GM12878 (cell line): ENCODE data around the gene KRT78. TPM values are rescaled to one million over a fixed set of nuclear protein-coding genes. Genes with fewer than 3 reads are reported as not detected.

Experiments
- ATAC-seq: fragments of 200-7000 bp; cut with Tn5 transposase; 3 replicates; pipeline ENCODE4 v1.9.1; 2020; ENCODE audit warnings: mild to moderate bottlenecking, moderate library complexity
- BruUV-seq: library from RNA; stranded (reverse); fragments of 400-500 nt; replicated peaks from 2 replicates; lab custom pipeline; 2021; lab: Mats Ljungman, UMichigan
- CTCF ChIA-PET: fragments of 300-600 bp; sonication (Branson Sonifier 250); formaldehyde crosslinking; extraction: SDS; loops from one replicate; lab custom pipeline; 2021; ENCODE audit warnings: inconsistent platforms; lab: Yijun Ruan, JAX
- POLR2A ChIA-PET: fragments of 350-600 bp; formaldehyde crosslinking; extraction: SDS; loops from one replicate; lab custom pipeline; 2021; ENCODE audit warnings: inconsistent platforms; lab: Charles Lee
- RAD21 ChIA-PET: fragments of 300-600 bp; sonication (Branson Sonifier 250); formaldehyde crosslinking; loops from one replicate; lab custom pipeline; 2023; ENCODE audit warnings: antibody characterized with exemption; ENCODE audit not compliant: unreplicated experiment; lab: Charles Lee
- SMC1A ChIA-PET: fragments of 300-600 bp; sonication (Branson Sonifier 250); formaldehyde crosslinking; loops from one replicate; lab custom pipeline; 2023; ENCODE audit not compliant: unreplicated experiment, uncharacterized antibody; lab: Charles Lee
- DNase-seq: peaks from one replicate; pipeline ENCODE4 v3.0.0-alpha.2; 2011; ENCODE audit warnings: low read depth, low spot score
- FAIRE-seq: peaks from 3 replicates; lab custom pipeline; 2011; peaks lifted over from hg19 to GRCh38; lab: Jason Lieb, UNC
- H2AFZ ChIP-seq: 2 replicates; pipeline ENCODE4 v1.6.0; 2011; ENCODE audit warnings: low read depth, low read length, control low read depth; ENCODE audit not compliant: control insufficient read depth
- H3K27ac ChIP-seq: 2 replicates; pipeline ENCODE4 v1.5.1; 2011; ENCODE audit warnings: control low read depth; ENCODE audit not compliant: control insufficient read depth, insufficient read depth
- H3K27me3 ChIP-seq, 2 experiments: replicated peaks in 1 of 2; 2 replicates each; pipeline versions ENCODE4 v1.6.0 to v1.6.1; 2011; ENCODE audit warnings: low read length in 1 of 2; ENCODE audit not compliant: control insufficient read depth in 2 of 2, insufficient read depth in 2 of 2
- H3K36me3 ChIP-seq, 2 experiments: 2 replicates each; pipeline ENCODE4 v1.5.1; 2011; ENCODE audit warnings: low read length in 1 of 2; ENCODE audit not compliant: control insufficient read depth in 2 of 2, insufficient read depth in 2 of 2
- H3K4me1 ChIP-seq: 2 replicates; pipeline ENCODE4 v1.6.1; 2011; ENCODE audit warnings: mild to moderate bottlenecking, low read length, moderate library complexity, mixed read lengths; ENCODE audit not compliant: control insufficient read depth, insufficient read depth
- H3K4me2 ChIP-seq: 2 replicates; pipeline ENCODE4 v1.6.0; 2011; ENCODE audit warnings: control low read depth; ENCODE audit not compliant: control insufficient read depth, insufficient read depth
- H3K4me3 ChIP-seq: fragments of 200-600 bp; sonication (generic); 2 replicates; pipeline ENCODE4 v1.5.1; 2016
- H3K79me2 ChIP-seq: 2 replicates; pipeline ENCODE4 v1.6.0; 2011; ENCODE audit warnings: low read length; ENCODE audit not compliant: control insufficient read depth, insufficient read depth
- H3K9ac ChIP-seq: 2 replicates; pipeline ENCODE4 v1.8.0; 2011; ENCODE audit warnings: low read length, control low read depth, mixed read lengths; ENCODE audit not compliant: control insufficient read depth, insufficient read depth
- H3K9me3 ChIP-seq: replicated peaks from 3 replicates; pipeline ENCODE4 v1.5.1; 2011; ENCODE audit warnings: mild to moderate bottlenecking, low read length; ENCODE audit not compliant: control insufficient read depth, insufficient read depth
- H4K20me1 ChIP-seq: 2 replicates; pipeline ENCODE4 v1.6.0; 2011; ENCODE audit not compliant: control insufficient read depth, insufficient read depth
- CBX5 ChIP-seq: sonication (generic); IDR thresholded peaks from 2 replicates; pipeline ENCODE4 v1.6.1; 2016; ENCODE audit warnings: low read depth, moderate library complexity, mild to moderate bottlenecking, inconsistent platforms
- ETV6 ChIP-seq, 2 experiments: fragments of 450-650 bp in 1 of 2; IDR thresholded peaks in 1 of 2; conservative IDR thresholded peaks in 1 of 2; 2 replicates each; pipeline ENCODE4 v1.6.1; 2014; ENCODE audit warnings: antibody characterized with exemption in 1 of 2, borderline replicate concordance in 1 of 2, low read depth in 1 of 2, mild to moderate bottlenecking in 1 of 2, moderate library complexity in 1 of 2
- GABPA ChIP-seq: IDR thresholded peaks from 2 replicates; pipeline ENCODE4 v1.6.1; 2014; ENCODE audit warnings: antibody characterized with exemption, low read depth, mild to moderate bottlenecking, inconsistent platforms
- GATAD2B ChIP-seq: fragments of 450-650 bp; conservative IDR thresholded peaks from 2 replicates; pipeline ENCODE4 v1.6.1; 2017; ENCODE audit warnings: low read depth, mild to moderate bottlenecking, moderate library complexity
- LARP7 ChIP-seq: fragments of 450-650 bp; IDR thresholded peaks from 2 replicates; pipeline ENCODE4 v1.6.1; 2017; ENCODE audit warnings: mild to moderate bottlenecking
- MEF2A ChIP-seq: IDR thresholded peaks from 2 replicates; pipeline ENCODE4 v1.6.1; 2011; ENCODE audit warnings: low read depth, mild to moderate bottlenecking, low read length, moderate library complexity; ENCODE audit not compliant: insufficient read depth
- RB1 ChIP-seq: fragments of 450-650 bp; formaldehyde crosslinking; IDR thresholded peaks from 2 replicates; pipeline ENCODE4 v1.6.1; 2017; ENCODE audit warnings: mild to moderate bottlenecking, borderline replicate concordance
- RELA ChIP-seq: fragments of 450-650 bp; IDR thresholded peaks from 2 replicates; pipeline ENCODE4 v1.8.0; 2014; ENCODE audit warnings: borderline replicate concordance; ENCODE audit not compliant: partially characterized antibody
- WGBS: methylation state at CpG from one replicate; pipeline ENCODE4 v1.1.6; 2016; ENCODE audit warnings: low lambda C conversion rate; ENCODE audit not compliant: insufficient replicate concordance, insufficient coverage; ENCODE audit errors: missing lambda C conversion rate; 5-methylcytosine and 5-hydroxymethylcytosine counted together
- in situ Hi-C: fragments of 300-500 bp; cut with MboI; formaldehyde crosslinking; loops from 9 replicates; pipeline ENCODE4 v1.14.3; 2018; ENCODE audit warnings: mixed read lengths
- intact Hi-C: fragments of 100-400 bp; cut with micrococcal nuclease; formaldehyde crosslinking; loops from one replicate; pipeline ENCODE4 v1.14.2; 2022; ENCODE audit not compliant: unreplicated experiment
- polyA plus RNA-seq, 11 experiments: library from polyadenylated mRNA; depleted of rRNA in 4 of 11; unstranded in 6 of 11; stranded (reverse) in 5 of 11; fragments of >200 nt; fragmentation: Nextera tagmentation in 4 of 11; fragmentation: Illumina TruSeq in 1 of 11; extraction: Ambion mirVana in 4 of 11; extraction: Trizol in 1 of 11; gene quantifications; 1 replicate in 1 of 11; 2 replicates in 10 of 11; pipeline versions ENCODE4 v1.2.1 to v1.2.3, GENCODE V29; 2011 to 2016; ENCODE audit warnings: inconsistent platforms in 2 of 11, missing spikeins in 2 of 11, low read depth in 1 of 11
- total RNA-seq, 4 experiments: library from RNA; depleted of rRNA in 3 of 4; stranded (reverse); fragments of >200 nt in 3 of 4; fragmentation: Illumina TruSeq in 1 of 4; extraction: Trizol in 1 of 4; gene quantifications; 2 replicates each; pipeline versions ENCODE4 v1.2.1 to v1.2.3, GENCODE V29; 2013 to 2021
- TF ChIP-seq, protein P1 (sequence below): IDR thresholded peaks from 2 replicates; pipeline ENCODE4 v1.6.1; 2011; ENCODE audit warnings: borderline replicate concordance, low read depth, mild to moderate bottlenecking, moderate library complexity, low read length; ENCODE audit not compliant: insufficient read depth, poor library complexity, severe bottlenecking

Gene KRT78
- total and polyA plus RNA-seq, 10 of the 15 experiments (the other 5 are each of a cell fraction or from before 2014, with no cell fraction given), result 0.07 TPM; not detected in 9

GRCh38 chr12:52799505-52800211, 49.1 kb downstream of the KRT78 start:
- intact Hi-C loops, result no loop called here
- TF ChIP-seq GATAD2B (no peak), CBX5 (no peak), RB1 (no peak), LARP7 (no peak), MEF2A (no peak), ETV6 (conservative IDR thresholded peaks at IDR 0.05 in 1 of 2, IDR thresholded peaks at IDR 0.05 in 1 of 2; ENCODE audit: borderline replicate concordance in 1 of 2, low read depth in 1 of 2) (no peak), RELA (no peak), GABPA (no peak)
- TF ChIP-seq, protein P1, sequence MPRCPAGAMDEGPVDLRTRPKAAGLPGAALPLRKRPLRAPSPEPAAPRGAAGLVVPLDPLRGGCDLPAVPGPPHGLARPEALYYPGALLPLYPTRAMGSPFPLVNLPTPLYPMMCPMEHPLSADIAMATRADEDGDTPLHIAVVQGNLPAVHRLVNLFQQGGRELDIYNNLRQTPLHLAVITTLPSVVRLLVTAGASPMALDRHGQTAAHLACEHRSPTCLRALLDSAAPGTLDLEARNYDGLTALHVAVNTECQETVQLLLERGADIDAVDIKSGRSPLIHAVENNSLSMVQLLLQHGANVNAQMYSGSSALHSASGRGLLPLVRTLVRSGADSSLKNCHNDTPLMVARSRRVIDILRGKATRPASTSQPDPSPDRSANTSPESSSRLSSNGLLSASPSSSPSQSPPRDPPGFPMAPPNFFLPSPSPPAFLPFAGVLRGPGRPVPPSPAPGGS, result no peak
- H4K20me1 ChIP-seq, result no peaks in the 10 kb centered on the region
- POLR2A ChIA-PET, result no interaction called here
- no peak overlapping the region for H2AFZ ChIP-seq
- DNase-seq (no peak), FAIRE-seq (no peak), ATAC-seq (no peak)
- H3K4me1 ChIP-seq, result no peaks in the 10 kb centered on the region
- H3K79me2 ChIP-seq, result no peaks in the 10 kb centered on the region
- no peak overlapping the region for H3K4me3 ChIP-seq
- RAD21 ChIA-PET, result no interaction called here
- no peak overlapping the region for H3K9ac ChIP-seq
- H3K4me2 ChIP-seq, result no peak overlapping the region
- H3K9me3 ChIP-seq, result no peaks in the 10 kb centered on the region
- H3K36me3 ChIP-seq, result no peaks in the 10 kb centered on the region
- H3K27ac ChIP-seq, result no peak overlapping the region
- CTCF ChIA-PET, result no interaction called here
- WGBS, result 9% methylated on average over 5 of the region's 5 CpGs
- no TSS peak for BruUV-seq
- H3K27me3 ChIP-seq, result peaks cover 0 to 2% of the 10 kb centered on the region in 2 experiments; a peak in 1 of 4 replicates
- SMC1A ChIA-PET, result no interaction called here
- in situ Hi-C loops, result no loop called here
